HG03469 (cell line): ENCODE results near the gene RNU6-7.

Source experiments
- ATAC-seq: cut with Tn5 transposase; IDR thresholded peaks from one replicate; pipeline ENCODE4 v1.9.1; 2021; ENCODE audit warnings: mild to moderate bottlenecking, moderate library complexity, moderate number of reproducible peaks; ENCODE audit not compliant: unreplicated experiment

Gene RNU6-7

DNA sequence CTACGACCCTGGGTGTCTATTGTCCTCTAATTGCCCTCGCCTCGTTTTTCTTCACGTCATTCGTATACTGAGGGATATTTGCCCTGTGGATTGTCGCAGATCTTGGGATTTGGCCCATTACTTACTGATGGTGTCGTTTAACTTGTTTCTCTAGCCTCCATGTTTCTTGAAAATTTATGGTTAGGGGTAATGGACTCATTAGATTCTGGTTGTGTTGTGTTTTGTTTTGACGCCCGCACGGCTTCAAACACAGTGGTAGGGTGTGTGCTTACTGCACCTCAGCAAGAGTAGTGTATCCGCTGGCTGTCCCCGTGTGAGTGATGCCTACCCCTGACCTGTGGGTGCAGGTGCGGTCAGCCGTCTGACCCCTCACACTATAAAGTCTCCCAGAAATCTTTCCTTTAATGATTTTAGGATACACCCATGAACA is 2.1 kb downstream of the RNU6-7 start:
- no peak for ATAC-seq

DNA sequence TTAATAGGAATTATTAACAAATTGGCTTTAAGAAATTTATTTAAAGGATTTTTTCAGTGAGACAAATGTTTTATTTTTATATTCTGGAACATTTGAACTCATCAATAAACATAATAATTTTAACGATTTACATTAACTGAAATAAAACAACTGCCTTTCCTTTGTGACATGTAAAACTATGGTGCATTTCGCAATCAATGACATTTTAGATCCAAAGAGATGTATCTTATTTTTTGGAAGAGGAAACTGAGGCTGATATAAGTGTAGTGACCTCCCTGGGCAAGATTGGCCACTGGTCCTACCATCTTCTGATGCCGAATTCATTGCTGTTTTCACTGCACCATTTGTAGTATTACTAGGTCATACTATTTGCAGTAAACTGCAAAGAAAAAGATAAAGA is 3.7 kb downstream of the RNU6-7 start:
- no peak for ATAC-seq

DNA sequence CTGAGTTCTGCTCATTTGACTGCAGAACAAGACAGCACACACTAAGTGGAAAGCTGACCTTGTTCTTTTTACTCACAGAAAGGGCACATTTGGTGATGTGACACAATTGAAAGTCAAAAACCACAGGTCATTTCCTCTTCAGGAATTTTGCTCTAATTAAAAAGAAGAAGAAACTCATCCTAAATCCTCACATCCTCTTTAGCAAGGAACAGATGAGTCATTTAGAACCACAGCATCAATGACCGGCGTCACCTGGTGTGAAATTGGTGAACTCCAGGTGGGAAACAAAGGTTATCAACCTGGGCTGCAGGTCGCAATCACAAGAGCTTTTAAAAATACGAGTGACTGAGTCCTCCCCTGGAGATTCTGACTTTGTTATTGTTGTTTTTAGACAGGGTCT is 4.1 kb downstream of the RNU6-7 start:
- peak; percentile 24 for ATAC-seq

DNA sequence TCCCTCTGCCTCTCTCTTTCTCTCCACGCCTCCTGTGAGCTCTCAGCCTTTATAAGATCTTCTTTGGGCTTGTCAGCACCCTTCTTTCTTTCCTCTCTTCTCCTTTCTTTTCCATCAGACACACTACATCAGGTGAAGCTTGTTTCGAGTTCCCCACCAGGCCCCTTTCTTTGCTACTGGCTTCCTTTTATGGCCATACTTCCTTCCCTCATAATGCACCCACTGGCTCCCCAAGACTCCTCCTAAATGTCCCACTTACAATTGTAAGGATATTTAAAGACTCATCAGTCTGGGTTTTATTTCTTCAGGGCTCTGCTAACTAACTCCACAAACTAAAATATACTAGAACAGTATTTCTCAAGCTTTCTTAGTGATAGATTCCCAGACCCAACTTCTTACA is 4.7 kb downstream of the RNU6-7 start:
- ATAC-seq: no peak

DNA sequence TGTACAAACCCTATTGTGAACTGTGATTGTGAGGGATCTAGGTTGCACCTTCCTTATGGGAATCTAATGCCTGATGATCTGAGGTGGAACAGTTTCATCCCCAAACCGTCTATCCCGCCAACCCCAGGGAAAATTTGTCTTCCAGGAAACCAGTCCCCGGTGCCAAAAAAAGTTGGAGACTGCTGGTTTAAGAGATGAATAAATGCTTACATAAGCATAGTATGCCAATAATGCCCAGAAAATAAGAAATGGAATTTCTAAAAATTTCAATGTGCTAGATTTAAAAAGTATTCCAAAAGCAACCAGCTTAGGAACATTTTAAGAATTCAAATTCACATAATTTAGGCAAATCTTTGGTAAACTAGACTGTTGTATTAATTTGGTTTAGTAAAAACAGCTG is 6.6 kb downstream of the RNU6-7 start:
- no peak for ATAC-seq

DNA sequence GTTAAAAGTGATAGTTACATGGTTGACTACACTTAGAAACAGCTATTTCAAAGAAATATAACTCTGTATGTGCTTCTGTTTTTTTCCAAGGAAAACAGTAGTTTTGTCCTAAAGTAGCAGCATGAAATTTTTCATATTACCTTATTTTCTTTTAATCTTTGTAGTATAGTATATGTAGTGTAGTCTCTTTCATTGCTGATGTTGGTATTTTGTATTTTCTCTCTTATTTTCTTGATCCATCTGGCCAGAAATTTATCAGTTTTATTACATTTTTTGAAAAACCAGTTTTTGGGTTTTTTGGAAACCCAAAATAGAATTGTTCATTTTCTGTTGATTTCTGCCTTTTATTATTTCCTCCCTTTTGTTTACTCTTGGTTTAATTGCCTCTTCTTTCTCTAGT is 7.6 kb downstream of the RNU6-7 start:
- ATAC-seq: no peak

DNA sequence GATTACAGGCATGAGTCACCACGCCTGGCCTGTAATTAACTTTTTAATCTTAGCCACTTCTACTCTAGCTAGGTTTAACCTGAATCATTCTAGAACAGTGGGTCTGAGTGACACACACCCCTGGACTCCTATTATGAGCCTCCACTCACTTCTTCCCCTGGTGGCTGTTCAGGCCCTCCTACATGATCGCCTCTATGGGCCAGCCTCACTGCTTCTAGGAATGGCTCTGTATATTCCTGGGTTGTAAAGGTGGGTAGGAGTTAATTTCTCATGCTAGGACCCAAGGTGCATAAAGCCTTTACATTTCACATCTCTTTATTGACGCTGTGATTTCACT is 9.2 kb downstream of the RNU6-7 start:
- ATAC-seq: no peak

DNA sequence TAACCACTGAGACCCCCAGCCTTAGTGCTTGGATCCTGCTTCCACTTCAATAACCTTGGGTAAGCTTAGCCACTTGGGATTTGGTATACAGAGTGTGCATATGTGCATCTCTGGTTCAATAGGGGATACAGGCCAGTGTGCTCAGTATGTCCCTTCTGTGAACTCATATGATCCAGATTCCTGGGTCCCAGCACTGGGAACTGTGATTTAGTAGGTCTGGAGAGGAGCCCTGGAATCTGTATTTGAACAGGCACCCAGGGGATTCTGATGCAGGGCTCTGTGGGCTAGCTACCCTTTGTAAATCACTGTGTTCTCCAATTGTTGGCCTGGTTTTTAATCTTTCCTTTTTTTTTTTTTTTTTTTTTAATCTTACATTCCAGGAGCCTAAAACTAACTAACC is 11.0 kb downstream of the RNU6-7 start:
- no peak for ATAC-seq

DNA sequence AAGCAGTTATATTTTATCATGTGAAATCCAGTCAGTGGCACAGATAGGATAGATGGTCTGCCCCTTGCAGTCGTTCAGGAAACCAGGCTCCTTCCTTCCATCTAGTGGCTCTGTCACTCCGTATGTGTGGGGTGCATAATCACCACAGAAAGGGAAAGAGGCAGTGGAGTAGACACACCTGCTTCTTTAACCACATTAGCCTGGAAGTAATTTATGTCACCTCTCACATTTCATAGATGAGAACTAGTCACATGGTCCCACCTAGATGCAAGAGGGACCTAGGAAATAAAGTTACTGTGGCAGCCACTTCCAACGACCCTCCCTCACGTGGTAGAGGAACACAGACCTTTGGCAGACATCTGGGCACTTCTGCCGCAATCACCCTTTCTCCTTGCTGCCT is 15.5 kb downstream of the RNU6-7 start:
- no peak for ATAC-seq

DNA sequence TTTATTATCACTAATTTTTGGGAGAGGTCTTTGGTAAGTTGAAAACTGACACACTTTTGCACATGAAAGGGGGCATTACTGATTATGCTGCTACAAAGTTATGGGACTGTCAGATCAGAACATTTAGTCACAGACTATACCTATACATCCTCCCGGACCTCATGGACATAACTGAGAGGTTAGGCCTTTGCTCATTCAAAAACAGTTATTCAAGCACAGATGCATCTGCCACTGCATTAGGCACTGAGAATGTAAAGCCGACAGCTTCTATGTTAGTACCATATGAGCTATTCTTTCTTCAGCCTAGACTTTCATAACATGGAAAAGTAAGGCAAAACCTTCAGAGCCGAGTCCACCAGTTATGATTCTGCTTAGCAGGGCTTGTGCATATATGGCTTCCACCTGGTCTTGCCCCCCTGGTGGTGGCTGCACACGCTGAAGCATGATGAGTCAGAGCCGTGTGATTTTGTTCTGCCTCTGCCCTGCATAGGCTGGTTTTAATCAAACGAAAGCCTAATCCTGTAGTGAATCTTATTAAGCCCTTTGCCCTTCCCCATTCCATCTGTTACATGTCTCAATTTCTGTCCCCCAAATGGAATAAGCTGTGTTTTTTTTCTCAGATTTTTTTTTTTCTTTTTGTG is 23.0 kb downstream of the RNU6-7 start:
- no peak for ATAC-seq

DNA sequence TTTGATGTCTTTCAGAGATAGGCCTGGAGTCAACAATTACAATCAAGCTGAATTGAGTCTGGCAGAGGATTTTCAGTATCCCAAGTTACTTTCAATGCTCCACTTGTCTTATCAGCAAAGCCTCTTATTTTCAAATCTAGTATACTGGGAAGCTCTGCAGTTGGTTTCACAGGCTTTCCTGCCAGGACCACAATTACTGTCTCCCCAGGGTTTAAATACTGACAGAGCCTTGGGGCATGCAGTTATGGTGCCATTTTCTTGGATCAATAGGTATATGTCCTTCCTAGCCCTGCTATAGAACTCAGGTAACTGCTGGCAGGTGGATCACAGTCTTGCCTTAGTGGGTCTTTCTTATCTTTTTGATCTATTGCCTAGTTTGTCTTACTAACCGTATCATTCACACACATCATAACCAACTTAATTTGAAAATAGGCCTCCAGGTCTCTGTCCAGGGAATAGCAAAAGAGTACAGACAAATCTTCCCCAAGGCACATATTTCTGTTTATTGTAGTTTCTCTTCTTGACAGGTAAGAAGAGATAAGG is 23.6 kb downstream of the RNU6-7 start:
- no peak for ATAC-seq

DNA sequence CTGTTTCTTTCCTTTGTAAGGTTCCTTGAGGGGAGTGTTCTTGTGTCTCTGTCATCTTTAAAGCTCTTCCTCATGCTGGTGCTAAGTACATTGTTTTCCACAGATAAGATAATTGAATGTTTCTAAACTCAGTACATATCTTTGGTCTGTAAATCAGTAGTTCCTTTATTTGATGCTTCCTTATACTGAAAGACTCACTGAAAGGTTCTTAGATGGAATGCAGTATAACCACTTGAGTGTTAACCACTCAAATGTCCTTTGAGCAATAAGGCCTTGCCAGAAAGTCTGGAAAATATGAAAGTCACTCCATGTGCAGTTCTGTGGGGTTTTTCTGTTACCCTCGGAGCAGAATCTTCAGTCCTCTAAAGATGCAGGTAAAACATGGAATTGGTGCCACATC is 24.2 kb downstream of the RNU6-7 start:
- no peak for ATAC-seq

DNA sequence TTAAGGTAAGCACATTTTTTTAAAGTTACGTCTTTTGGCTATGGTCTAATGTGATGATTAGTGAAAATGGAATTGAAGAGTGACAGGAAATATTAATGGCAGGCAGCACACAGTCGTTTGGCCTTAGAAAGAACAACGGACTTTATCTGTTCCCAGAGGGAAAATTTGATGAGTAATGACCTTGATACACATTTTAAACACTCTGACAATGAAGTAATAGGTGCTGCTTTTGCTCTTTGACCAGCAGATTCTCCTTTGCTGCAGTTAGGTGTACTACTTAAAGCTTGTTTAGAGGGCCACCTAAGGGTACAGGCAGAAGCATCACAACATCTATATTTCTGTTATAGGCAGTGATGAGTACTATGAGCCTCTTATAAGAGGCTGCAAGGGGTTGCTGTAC is 28.3 kb downstream of the RNU6-7 start:
- no peak for ATAC-seq

DNA sequence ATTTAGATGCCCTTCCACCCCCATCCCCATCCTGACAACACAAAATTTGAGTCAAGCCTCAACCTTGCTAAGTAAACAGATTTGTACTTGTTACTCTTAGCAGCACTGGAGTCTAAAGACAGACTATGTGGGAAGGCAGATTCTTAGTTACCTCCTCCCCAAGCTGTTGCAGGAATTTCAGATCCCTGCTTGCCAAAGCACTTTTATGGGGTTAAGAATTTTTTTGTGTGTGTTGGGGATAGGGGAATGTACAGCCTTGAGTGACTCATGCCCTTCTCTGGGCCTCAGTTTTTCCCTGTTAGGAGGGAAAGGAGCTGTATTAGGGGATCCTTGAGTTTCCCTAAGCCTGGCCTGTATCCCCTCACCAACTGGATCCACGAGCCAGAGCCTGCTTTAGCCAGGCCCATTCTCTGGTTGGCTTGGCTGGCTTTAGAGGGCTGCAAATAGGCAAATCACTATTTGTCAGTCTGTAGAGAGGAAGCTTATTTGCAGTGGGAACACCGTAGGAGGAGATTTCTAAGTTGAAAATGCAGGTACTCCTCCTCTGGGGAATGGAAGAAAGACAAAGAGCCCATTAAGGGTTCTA is 28.9 kb downstream of the RNU6-7 start:
- no peak for ATAC-seq

DNA sequence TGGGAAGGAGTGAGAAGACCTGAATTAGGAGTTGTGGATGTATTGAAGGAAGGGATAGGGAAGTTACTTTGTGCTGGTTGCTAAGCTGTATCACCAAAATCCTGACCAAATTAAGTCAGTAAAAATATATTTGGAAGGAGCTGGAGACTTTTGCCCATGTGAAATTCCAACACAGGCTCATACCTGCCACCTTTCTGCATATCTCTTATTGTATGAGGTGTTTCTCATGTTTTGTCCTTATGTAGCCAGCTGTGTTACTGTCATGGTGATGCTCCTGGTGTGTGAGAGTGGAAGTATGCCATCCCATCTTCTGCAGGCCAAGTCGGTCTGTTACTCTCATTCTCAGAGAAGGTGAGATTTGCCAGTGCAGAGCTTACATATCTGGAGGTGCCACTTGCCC is 30.6 kb downstream of the RNU6-7 start:
- ATAC-seq: no peak

DNA sequence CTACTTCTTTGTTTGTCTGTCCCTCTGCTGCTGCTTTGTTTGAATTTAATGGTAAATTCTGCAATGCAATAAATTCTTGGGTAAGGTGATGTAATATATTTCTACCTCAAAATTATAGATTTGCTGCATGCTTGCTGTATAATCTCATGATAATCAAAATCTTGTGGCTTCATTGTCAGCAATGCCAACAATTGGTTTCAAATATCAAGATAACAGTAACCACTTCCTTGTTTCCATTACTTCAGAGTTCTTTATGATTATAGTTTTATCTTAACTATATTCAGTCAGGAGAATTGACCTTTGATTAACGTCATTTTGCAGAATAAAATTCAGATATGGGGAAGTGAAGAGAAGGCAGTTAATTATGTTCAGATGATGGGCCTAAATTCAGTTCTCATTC is 31.4 kb downstream of the RNU6-7 start:
- ATAC-seq: no peak

DNA sequence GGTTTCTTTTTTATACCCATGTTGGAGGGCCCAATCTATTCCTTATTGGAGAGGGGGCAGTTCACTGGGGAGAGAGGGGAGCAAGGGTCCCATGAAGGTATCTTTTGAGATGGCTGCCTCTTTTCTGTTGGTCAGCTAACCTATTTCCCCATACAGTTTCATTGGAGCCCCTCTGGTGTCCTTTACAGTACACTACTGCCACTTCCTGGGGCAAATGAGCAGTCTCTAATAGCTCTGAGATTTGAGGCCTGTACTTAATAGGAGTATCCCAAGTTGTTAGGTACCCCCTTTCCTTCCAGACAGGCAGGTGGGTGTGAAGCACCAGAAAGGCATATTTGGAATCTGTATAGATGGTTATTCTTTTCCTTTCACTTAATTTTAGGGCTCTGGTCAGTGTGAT is 42.6 kb downstream of the RNU6-7 start:
- ATAC-seq: no peak

DNA sequence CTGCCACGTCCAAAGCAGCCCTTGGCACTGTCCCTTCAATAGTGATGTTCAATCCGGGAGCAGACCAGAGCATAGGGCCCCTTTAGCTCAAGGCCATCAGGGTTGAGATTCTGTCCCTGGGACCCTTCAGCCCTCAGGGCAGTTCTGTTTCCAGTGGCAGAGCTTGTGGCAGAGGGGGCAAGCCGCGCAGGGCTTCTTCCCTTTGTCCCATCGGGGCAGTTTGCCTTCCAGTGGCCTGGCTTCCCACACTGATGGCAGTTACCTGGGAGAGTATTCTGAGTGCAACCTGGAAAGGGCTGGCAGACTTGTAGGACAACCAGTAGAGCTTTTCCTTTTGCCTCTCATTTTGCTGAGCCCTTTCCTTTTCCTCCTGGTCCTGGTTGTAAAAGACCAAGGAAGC is 44.9 kb downstream of the RNU6-7 start:
- ATAC-seq: no peak

DNA sequence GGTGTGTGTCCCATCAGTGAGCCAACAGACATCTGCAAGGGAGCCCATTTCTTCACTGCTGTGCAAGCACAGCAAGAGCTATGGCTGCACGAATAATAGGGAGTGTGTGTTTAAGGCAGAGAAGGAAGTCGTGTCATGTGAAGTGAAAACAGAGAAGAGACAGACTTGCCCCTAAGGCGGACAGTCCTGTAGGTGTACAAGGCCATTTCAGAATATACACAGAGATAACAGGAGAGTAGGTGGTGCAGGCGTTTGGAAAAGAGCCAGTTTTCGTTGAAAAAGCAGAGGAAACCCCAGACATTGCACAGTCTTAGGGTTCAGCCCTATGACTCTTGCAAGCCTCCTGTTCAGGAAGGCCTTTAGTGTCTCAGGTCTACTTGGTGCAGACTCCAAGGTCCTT is 47.5 kb downstream of the RNU6-7 start:
- no peak for ATAC-seq

DNA sequence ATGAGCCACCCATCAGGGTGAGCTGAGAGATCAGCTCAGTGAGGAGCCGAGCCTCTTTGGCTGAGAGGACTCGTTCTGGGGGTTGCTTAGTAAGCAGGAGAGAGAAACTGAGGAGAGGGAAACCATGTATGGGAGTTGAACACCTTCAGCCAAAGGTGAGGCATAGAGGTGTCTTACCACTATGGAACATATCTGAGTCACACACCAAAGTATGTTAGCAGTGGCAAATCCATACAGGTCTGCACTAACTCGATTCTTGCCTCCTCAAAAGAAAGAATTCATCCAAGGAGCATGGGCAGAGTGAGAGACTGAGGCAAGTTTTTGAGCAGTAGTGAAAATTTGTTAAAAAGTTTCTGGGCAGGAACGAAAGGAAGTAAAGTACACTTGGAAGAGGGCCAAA is 47.9 kb downstream of the RNU6-7 start:
- ATAC-seq: no peak

DNA sequence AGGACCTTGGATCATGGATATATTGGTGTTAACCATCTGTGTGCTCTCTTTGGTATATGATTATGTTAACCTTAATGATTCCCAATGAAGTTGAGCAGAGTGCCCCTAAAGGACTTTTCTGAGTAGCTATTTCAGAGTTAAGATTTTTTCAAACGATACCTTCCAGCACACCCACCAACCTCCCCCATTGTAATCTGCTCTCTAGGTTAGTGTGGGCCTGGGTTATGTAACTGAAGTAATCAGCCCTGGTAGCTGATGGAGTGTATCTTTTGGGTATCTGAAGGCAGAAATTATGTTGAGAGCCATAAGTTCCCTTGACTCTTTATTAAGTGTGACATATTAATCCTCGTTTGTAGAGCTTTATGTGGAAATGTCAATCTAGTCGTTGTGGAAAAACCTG is 48.8 kb downstream of the RNU6-7 start:
- ATAC-seq: no peak

DNA sequence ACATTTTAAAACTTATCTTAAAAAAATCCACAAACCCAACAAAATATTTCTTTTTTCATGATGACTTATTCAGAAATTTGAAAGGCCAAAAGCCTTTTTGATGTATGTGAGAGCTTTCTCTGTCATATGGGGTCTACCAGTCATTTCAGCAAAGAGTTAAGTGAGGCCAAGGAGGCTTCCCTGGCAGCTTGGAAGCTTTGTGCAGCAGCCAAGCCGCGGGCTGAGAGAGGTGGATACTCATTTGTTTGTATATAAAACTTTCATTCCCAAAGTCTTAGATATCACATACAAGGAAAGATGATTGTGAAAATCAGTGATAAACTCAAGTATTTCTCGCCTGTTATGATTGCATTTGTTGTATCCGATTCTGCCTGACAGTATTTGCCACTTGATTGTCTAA is 49.7 kb downstream of the RNU6-7 start:
- ATAC-seq: no peak
